ENCODE measurements around the gene CSNK1A1.

- TF ChIP-seq, protein P1, sequence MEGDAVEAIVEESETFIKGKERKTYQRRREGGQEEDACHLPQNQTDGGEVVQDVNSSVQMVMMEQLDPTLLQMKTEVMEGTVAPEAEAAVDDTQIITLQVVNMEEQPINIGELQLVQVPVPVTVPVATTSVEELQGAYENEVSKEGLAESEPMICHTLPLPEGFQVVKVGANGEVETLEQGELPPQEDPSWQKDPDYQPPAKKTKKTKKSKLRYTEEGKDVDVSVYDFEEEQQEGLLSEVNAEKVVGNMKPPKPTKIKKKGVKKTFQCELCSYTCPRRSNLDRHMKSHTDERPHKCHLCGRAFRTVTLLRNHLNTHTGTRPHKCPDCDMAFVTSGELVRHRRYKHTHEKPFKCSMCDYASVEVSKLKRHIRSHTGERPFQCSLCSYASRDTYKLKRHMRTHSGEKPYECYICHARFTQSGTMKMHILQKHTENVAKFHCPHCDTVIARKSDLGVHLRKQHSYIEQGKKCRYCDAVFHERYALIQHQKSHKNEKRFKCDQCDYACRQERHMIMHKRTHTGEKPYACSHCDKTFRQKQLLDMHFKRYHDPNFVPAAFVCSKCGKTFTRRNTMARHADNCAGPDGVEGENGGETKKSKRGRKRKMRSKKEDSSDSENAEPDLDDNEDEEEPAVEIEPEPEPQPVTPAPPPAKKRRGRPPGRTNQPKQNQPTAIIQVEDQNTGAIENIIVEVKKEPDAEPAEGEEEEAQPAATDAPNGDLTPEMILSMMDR (IDR thresholded peaks at IDR 0.05), result no peak
- no peak for TF ChIP-seq ZFX (IDR thresholded peaks at IDR 0.05; ENCODE audit: borderline replicate concordance)
Measured at GRCh38 chr5:149478761-149479160, 72.5 kb downstream of the CSNK1A1 start.

All from 22Rv1 (cell line).